Liver (tissue), 9 donors: ENCODE results near the gene ERN1. TPM values are rescaled to one million over a fixed set of nuclear protein-coding genes. Genes with fewer than 3 reads are reported as not detected.

ENCODE experiments used
- DNase-seq: peaks from one replicate; pipeline ENCODE4 v3.0.0-alpha.2; 2017; ENCODE audit warnings: low spot score
- H3K27ac ChIP-seq, 2 donors: one replicate each; pipeline ENCODE4 v1.7.0; 2013; ENCODE audit warnings: inconsistent platforms in 2 of 2, low read length in 2 of 2, control low read depth in 1 of 2, low read depth in 1 of 2, mild to moderate bottlenecking in 1 of 2
- H3K27me3 ChIP-seq, 4 donors: one replicate each; pipeline versions ENCODE4 v1.6.1 to v1.7.0; 2013; ENCODE audit warnings: low read length in 3 of 4, inconsistent platforms in 1 of 4, mild to moderate bottlenecking in 1 of 4, moderate library complexity in 1 of 4; ENCODE audit not compliant: control insufficient read depth in 4 of 4, insufficient read depth in 4 of 4
- H3K36me3 ChIP-seq, 4 donors: one replicate each; pipeline versions ENCODE4 v1.6.1 to v1.7.0; 2013; ENCODE audit warnings: low read length in 3 of 4, mild to moderate bottlenecking in 3 of 4, low read depth in 1 of 4, moderate library complexity in 1 of 4; ENCODE audit not compliant: control insufficient read depth in 4 of 4, insufficient read depth in 3 of 4
- H3K4me1 ChIP-seq, 4 donors: one replicate each; pipeline versions ENCODE4 v1.6.1 to v1.7.0; 2013; ENCODE audit warnings: low read length in 3 of 4, mild to moderate bottlenecking in 3 of 4, moderate library complexity in 1 of 4; ENCODE audit not compliant: control insufficient read depth in 4 of 4, insufficient read depth in 4 of 4
- H3K4me3 ChIP-seq, 3 donors: one replicate each; pipeline versions ENCODE4 v1.6.1 to v1.7.0; 2013; ENCODE audit warnings: low read length in 3 of 3, control low read depth in 1 of 3, low read depth in 1 of 3, mild to moderate bottlenecking in 1 of 3
- H3K9ac ChIP-seq, 2 donors: one replicate each; pipeline ENCODE4 v1.7.0; 2013; ENCODE audit warnings: low read length in 2 of 2, mild to moderate bottlenecking in 2 of 2, moderate library complexity in 2 of 2, control low read depth in 1 of 2, low read depth in 1 of 2
- H3K9me3 ChIP-seq, 4 donors: one replicate each; pipeline versions ENCODE4 v1.6.1 to v1.7.0; 2013; ENCODE audit warnings: low read length in 3 of 4; ENCODE audit not compliant: control insufficient read depth in 4 of 4
- FOXA2 ChIP-seq: IDR thresholded peaks from 2 replicates; pipeline ENCODE4 v1.6.1; 2016; ENCODE audit warnings: antibody characterized with exemption
- GABPA ChIP-seq, 2 donors: IDR thresholded peaks in 1 of 2; conservative IDR thresholded peaks in 1 of 2; 2 replicates each; pipeline ENCODE4 v1.6.1; 2016; ENCODE audit warnings: antibody characterized with exemption in 2 of 2, mild to moderate bottlenecking in 1 of 2, moderate library complexity in 1 of 2
- HNF4A ChIP-seq, 2 donors: conservative IDR thresholded peaks; 2 replicates each; pipeline ENCODE4 v1.6.1; 2016; ENCODE audit warnings: antibody characterized with exemption in 2 of 2, mild to moderate bottlenecking in 2 of 2
- HNF4G ChIP-seq: IDR thresholded peaks from 2 replicates; pipeline ENCODE4 v1.6.1; 2016; ENCODE audit warnings: antibody characterized with exemption
- MAX ChIP-seq: IDR thresholded peaks from 2 replicates; pipeline ENCODE4 v1.6.1; 2016; ENCODE audit warnings: antibody characterized with exemption
- NR2F2 ChIP-seq: IDR thresholded peaks from 2 replicates; pipeline ENCODE4 v1.6.1; 2016; ENCODE audit warnings: antibody characterized with exemption
- RAD21 ChIP-seq, 2 donors: IDR thresholded peaks; 2 replicates each; pipeline ENCODE4 v1.6.1; 2016; ENCODE audit warnings: antibody characterized with exemption in 2 of 2, mild to moderate bottlenecking in 2 of 2
- REST ChIP-seq: IDR thresholded peaks from 2 replicates; pipeline ENCODE4 v1.6.1; 2016; ENCODE audit warnings: antibody characterized with exemption, mild to moderate bottlenecking
- SP1 ChIP-seq: IDR thresholded peaks from 2 replicates; pipeline ENCODE4 v1.6.1; 2018; ENCODE audit warnings: antibody characterized with exemption, mild to moderate bottlenecking
- TAF1 ChIP-seq: conservative IDR thresholded peaks from 2 replicates; pipeline ENCODE4 v1.6.1; 2016; ENCODE audit warnings: antibody characterized with exemption, mild to moderate bottlenecking
- YY1 ChIP-seq: IDR thresholded peaks from 2 replicates; pipeline ENCODE4 v1.6.1; 2016; ENCODE audit warnings: antibody characterized with exemption, mild to moderate bottlenecking
- WGBS: extraction: QIAGEN DNeasy Blood & Tissue Kit; methylation state at CpG from one replicate; pipeline ENCODE4 v1.1.7; 2013; 5-methylcytosine and 5-hydroxymethylcytosine counted together
- polyA plus RNA-seq, 2 donors: library from polyadenylated mRNA; stranded (reverse) in 1 of 2; unstranded in 1 of 2; fragments of 200-250 nt in 1 of 2; fragments of >200 nt in 1 of 2; fragmentation: Nextera tagmentation in 1 of 2; extraction: Ambion mirVana in 1 of 2; gene quantifications; one replicate each; pipeline versions ENCODE4 v1.2.1 to v1.2.3, GENCODE V29; 2013 to 2015
- total RNA-seq, 2 donors: library from RNA; depleted of rRNA; stranded (reverse); fragments of >200 nt; gene quantifications; one replicate each; pipeline ENCODE4 v1.2.3, GENCODE V29; 2014
- TF ChIP-seq, protein P1 (sequence below): IDR thresholded peaks from 2 replicates; pipeline ENCODE4 v1.6.1; 2016; ENCODE audit warnings: antibody characterized with exemption
- TF ChIP-seq, protein P2 (sequence below): IDR thresholded peaks from 2 replicates; pipeline ENCODE4 v1.6.1; 2016; ENCODE audit warnings: antibody characterized with exemption
- donor health status: healthy.
- donor health status: healthy.
- donor health status: healthy.
- donor health status: healthy.
- donor health status: healthy.

ERN1 gene
- total and polyA plus RNA-seq, 4 donors: 6.3 to 35.1 (median 14.9) TPM

DNA sequence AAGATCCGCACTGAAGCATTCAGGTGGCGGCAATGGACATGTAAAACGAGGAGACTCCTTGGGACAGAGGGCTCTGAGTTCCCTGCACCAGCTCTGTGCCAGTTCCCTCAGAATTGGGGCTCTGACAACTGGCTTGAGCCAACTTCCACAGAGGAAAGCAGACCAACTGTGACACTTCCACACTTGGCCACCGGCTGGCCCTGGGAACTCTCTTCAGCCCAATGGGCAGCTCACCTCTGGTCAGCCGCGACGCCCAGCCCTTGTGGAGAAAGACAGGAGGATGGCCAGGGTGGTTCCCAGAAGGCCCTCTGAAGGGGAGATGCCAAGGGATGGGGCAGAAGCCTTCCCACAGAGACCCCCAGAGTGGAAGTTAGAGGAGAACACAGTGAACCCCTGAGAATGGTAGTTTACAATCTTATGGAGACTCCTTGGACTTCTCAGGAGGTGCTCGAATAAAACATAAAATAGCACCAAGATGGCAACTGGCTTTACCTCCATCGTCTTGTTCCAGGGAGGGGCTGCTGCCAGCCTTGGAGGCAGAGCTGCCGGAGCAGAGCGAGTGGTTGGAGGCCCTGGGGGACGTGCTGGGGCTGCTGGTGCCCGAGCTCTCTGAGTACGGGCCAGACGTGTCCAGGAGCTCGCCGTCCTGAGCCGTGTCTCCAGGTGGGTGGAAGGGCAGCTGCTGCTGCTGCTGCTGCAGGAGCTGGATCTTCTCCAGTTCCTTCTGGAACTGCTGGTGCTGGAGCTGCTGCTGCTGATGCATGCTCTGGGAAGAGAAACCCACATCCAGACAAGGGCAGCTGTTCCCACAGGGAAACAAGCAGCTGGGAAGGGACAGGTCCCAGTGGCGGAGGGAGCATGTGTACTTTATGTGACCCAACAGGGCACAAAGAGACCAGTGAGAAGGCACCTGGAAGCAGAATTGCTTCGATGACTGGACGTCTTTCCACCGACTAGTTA, 74.5 kb downstream of the ERN1 start:
- 96% methylated on average over 22 of the region's 22 CpGs for WGBS
- H3K36me3 ChIP-seq: peaks cover 32 to 79% (median 56%) of the 10 kb centered on the region in 4 donors
- TF ChIP-seq REST (no peak), HNF4A (conservative IDR thresholded peaks at IDR 0.05) (no peak), FOXA2 (no peak), SP1 (no peak), MAX (no peak), YY1 (no peak), HNF4G (no peak), TAF1 (no peak), RAD21 (IDR thresholded peaks at IDR 0.05) (no peak), NR2F2 (no peak)
- TF ChIP-seq, protein P1, sequence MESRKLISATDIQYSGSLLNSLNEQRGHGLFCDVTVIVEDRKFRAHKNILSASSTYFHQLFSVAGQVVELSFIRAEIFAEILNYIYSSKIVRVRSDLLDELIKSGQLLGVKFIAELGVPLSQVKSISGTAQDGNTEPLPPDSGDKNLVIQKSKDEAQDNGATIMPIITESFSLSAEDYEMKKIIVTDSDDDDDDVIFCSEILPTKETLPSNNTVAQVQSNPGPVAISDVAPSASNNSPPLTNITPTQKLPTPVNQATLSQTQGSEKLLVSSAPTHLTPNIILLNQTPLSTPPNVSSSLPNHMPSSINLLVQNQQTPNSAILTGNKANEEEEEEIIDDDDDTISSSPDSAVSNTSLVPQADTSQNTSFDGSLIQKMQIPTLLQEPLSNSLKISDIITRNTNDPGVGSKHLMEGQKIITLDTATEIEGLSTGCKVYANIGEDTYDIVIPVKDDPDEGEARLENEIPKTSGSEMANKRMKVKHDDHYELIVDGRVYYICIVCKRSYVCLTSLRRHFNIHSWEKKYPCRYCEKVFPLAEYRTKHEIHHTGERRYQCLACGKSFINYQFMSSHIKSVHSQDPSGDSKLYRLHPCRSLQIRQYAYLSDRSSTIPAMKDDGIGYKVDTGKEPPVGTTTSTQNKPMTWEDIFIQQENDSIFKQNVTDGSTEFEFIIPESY: no peak
- TF ChIP-seq, protein P2, sequence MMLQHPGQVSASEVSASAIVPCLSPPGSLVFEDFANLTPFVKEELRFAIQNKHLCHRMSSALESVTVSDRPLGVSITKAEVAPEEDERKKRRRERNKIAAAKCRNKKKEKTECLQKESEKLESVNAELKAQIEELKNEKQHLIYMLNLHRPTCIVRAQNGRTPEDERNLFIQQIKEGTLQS: no peak

GRCh38 chr17:64054304-64054703, 75.6 kb downstream of the ERN1 start:
- H3K9me3 ChIP-seq: no peaks in the 10 kb centered on the region
- H3K27ac ChIP-seq: no peak overlapping the region
- DNase-seq: no peak
- peaks cover 42 to 81% (median 63%) of the 10 kb centered on the region in 4 donors for H3K36me3 ChIP-seq
- 97% methylated on average over 21 of the region's 21 CpGs for WGBS
- H3K9ac ChIP-seq: no peak overlapping the region
- H3K4me1 ChIP-seq: peaks cover 0 to 16% (median 12%) of the 10 kb centered on the region in 4 donors
- H3K27me3 ChIP-seq: no peaks in the 10 kb centered on the region
- H3K4me3 ChIP-seq: no peak overlapping the region
- TF ChIP-seq GABPA (IDR thresholded peaks at IDR 0.05 in 1 of 2, conservative IDR thresholded peaks at IDR 0.05 in 1 of 2) (no peak), FOXA2 (no peak)

More for the DNA sequence above, 74.5 kb downstream of the ERN1 start:
- Histone ChIP-seq H3K27me3 (no peaks in the 10 kb centered on the region), H3K27ac (peak overlapping the region; percentile 31 to 69), H3K9ac (no peak overlapping the region), H3K4me1 (peaks cover 0 to 17% (median 12%) of the 10 kb centered on the region in 4 donors), H3K4me3 (no peak overlapping the region), H3K9me3 (no peaks in the 10 kb centered on the region)
- no peak for DNase-seq
